Psoas muscle (tissue), 8 donors: ENCODE data around the gene GREB1L. TPM values are rescaled to one million over a fixed set of nuclear protein-coding genes. Genes with fewer than 3 reads are reported as not detected.

Source experiments
- ATAC-seq, 4 donors: fragments of 200-7000 bp; cut with Tn5 transposase; one replicate each; pipeline ENCODE4 v1.9.1; 2020; ENCODE audit warnings: moderate library complexity in 3 of 4, mild to moderate bottlenecking in 2 of 4
- DNase-seq, 2 donors: peaks; one replicate each; pipeline ENCODE4 v3.0.0-alpha.2; 2020
- H3K27ac ChIP-seq: fragments of 200-600 bp; one replicate; pipeline ENCODE4 v1.8.0; 2022
- H3K27me3 ChIP-seq, 3 donors: fragments of 200-600 bp in 1 of 3; one replicate each; pipeline versions ENCODE4 v1.6.1 to v1.8.0; 2013 to 2022; ENCODE audit warnings: low read length in 2 of 3, mild to moderate bottlenecking in 2 of 3, moderate library complexity in 1 of 3; ENCODE audit not compliant: insufficient read depth in 3 of 3
- H3K36me3 ChIP-seq, 2 donors: fragments of 200-600 bp in 1 of 2; one replicate each; pipeline versions ENCODE4 v1.6.1 to v1.8.0; 2013 to 2022; ENCODE audit warnings: low read depth in 1 of 2, mild to moderate bottlenecking in 1 of 2, moderate library complexity in 1 of 2; ENCODE audit not compliant: insufficient read depth in 1 of 2
- H3K4me1 ChIP-seq: fragments of 200-600 bp; one replicate; pipeline ENCODE4 v1.8.0; 2022
- H3K4me3 ChIP-seq: fragments of 200-600 bp; one replicate; pipeline ENCODE4 v1.8.0; 2022; ENCODE audit warnings: mild to moderate bottlenecking
- H3K9me3 ChIP-seq: fragments of 200-600 bp; one replicate; pipeline ENCODE4 v1.8.0; 2022
- CTCF ChIP-seq: fragments of 200-600 bp; IDR thresholded peaks from one replicate; pipeline ENCODE4 v1.8.0; 2022; ENCODE audit warnings: antibody characterized with exemption
- WGBS, 3 donors: extraction: QIAGEN DNeasy Blood & Tissue Kit; methylation state at CpG; one replicate each; pipeline versions ENCODE4 v1.1.6 to v1.1.7; 2013; 5-methylcytosine and 5-hydroxymethylcytosine counted together
- intact Hi-C, 2 donors: fragments of 100-400 bp; cut with DNase I; formaldehyde crosslinking; loops; one replicate each; pipeline versions ENCODE4 v1.11.0 to v1.14.2; 2022
- polyA plus RNA-seq, 3 donors: library from polyadenylated mRNA; stranded (reverse); fragments of 200-250 nt; gene quantifications; one replicate each; pipeline ENCODE4 v1.2.3, GENCODE V29; 2013
- total RNA-seq, 4 donors: library from RNA; stranded (reverse); fragmentation: NEBNext Ultra II Directional in 2 of 4; extraction: Animal tissue kit (Norgen Biotek cat#: 25700) in 2 of 4; gene quantifications; one replicate each; pipeline versions ENCODE4 v1.2.1 to v1.2.4, GENCODE V29; 2021 to 2023
- donor health status: healthy with polysubstance abuse.
- donor health status: DM: no; HTN: no; CAD: no; lungs with moderate emphysema.
- donor health status: Bipolar disorder and iron deficiency.
- donor health status: healthy.
- donor health status: DM: yes; HTN: yes; CAD: no.
- donor health status: DM: no; HTN: no; CAD: no.
- donor health status: DM: no; HTN: no; CAD: no.
- donor health status: DM: yes; HTN: yes; CAD: no.

Gene GREB1L
- total and polyA plus RNA-seq, 7 donors = 0.59 to 11.3 (median 8.9) TPM

GRCh38 chr18:21454725-21455124 lies 212.7 kb downstream of the GREB1L start:
- no peak for TF ChIP-seq CTCF
- Histone ChIP-seq H3K9me3 (no peaks in the 10 kb centered on the region), H3K27ac (peak overlapping the region; percentile 85), H3K36me3 (no peaks in the 10 kb centered on the region), H3K4me1 (peaks cover 51% of the 10 kb centered on the region), H3K27me3 (no peaks in the 10 kb centered on the region), H3K4me3 (no peak overlapping the region)
- intact Hi-C loops = loop anchor here in 1 of 2 donors (10.0 kb wide), 1 partner anchor 370 kb away; no protein-coding TSS in a partner anchor
- WGBS, 3 donors = 72 to 78% (median 77%) methylated on average over 5 of the region's 5 CpGs
- ATAC-seq (no peak), DNase-seq (no peak)

- intact Hi-C loops = loop anchor here in 1 of 2 donors (10.0 kb wide), 1 partner anchor 368 kb away; no protein-coding TSS in a partner anchor
These were observed 214.6 kb downstream of the GREB1L start for GRCh38 chr18:21456428-21457178.

GRCh38 chr18:21457179-21457535 lies 215.1 kb downstream of the GREB1L start:
- intact Hi-C loops = loop anchor here in 1 of 2 donors (10.0 kb wide), 1 partner anchor 368 kb away; no protein-coding TSS in a partner anchor
- peak overlapping the region; percentile 85 for H3K27ac ChIP-seq
- no peak for ATAC-seq

More at GRCh38 chr18:21456428-21457178, 214.6 kb downstream of the GREB1L start:
- no peaks in the 10 kb centered on the region for H3K9me3 ChIP-seq
- peaks cover 54% of the 10 kb centered on the region for H3K4me1 ChIP-seq
- peak overlapping the region; percentile 15 for H3K4me3 ChIP-seq
- no peaks in the 10 kb centered on the region for H3K27me3 ChIP-seq
- no peaks in the 10 kb centered on the region for H3K36me3 ChIP-seq
- WGBS, 3 donors = 29 to 47% (median 32%) methylated on average over 5 of the region's 5 CpGs
- TF ChIP-seq CTCF = no peak
- DNase-seq = no peak
- ATAC-seq = peak in 3 of 4 donors; percentile 27 to 40 (median 28)
- H3K27ac ChIP-seq = peak overlapping the region; percentile 85

GRCh38 chr18:21458310-21458709 lies 216.3 kb downstream of the GREB1L start:
- Histone ChIP-seq H3K9me3 (no peaks in the 10 kb centered on the region), H3K4me1 (peaks cover 37% of the 10 kb centered on the region), H3K36me3 (no peaks in the 10 kb centered on the region), H3K4me3 (peak overlapping the region; percentile 38), H3K27ac (peak overlapping the region; percentile 85), H3K27me3 (no peaks in the 10 kb centered on the region)
- intact Hi-C loops = loop anchor here in 1 of 2 donors (10.0 kb wide), 1 partner anchor 366 kb away; no protein-coding TSS in a partner anchor
- no peak for TF ChIP-seq CTCF
- ATAC-seq (peak; percentile 66 to 75 (median 70)), DNase-seq (peak; percentile 50 to 81)
- 19 to 36% (median 26%) methylated on average over 1 of the region's 1 CpG for WGBS, 3 donors

More at GRCh38 chr18:21457179-21457535, 215.1 kb downstream of the GREB1L start:
- Histone ChIP-seq H3K9me3 (no peaks in the 10 kb centered on the region), H3K4me1 (peaks cover 49% of the 10 kb centered on the region), H3K27me3 (no peaks in the 10 kb centered on the region), H3K4me3 (no peak overlapping the region), H3K36me3 (no peaks in the 10 kb centered on the region)
- DNase-seq = no peak
- TF ChIP-seq CTCF = no peak
